Suprapubic skin (tissue), 3 donors: ENCODE measurements around the gene CASTOR1.

Experiments used
- CTCF ChIP-seq, 2 donors: fragments of 200-600 bp in 1 of 2; fragments of 450-650 bp in 1 of 2; sonication (generic) in 1 of 2; IDR thresholded peaks; one replicate each; pipeline ENCODE4 v1.5.1; 2016 to 2019; ENCODE audit warnings: antibody characterized with exemption in 2 of 2, mild to moderate bottlenecking in 1 of 2, moderate library complexity in 1 of 2
- POLR2AphosphoS5 ChIP-seq, 3 donors: sonication (generic); formaldehyde crosslinking; IDR thresholded peaks; one replicate each; pipeline ENCODE4 v1.6.1; 2017; ENCODE audit warnings: antibody characterized with exemption in 3 of 3

- TF ChIP-seq CTCF (IDR thresholded peaks at IDR 0.05) (no peak), POLR2AphosphoS5 (IDR thresholded peaks at IDR 0.05) (no peak)
Observed at GRCh38 chr22:30250661-30251267, 38.5 kb downstream of the CASTOR1 start.
